DND-41 (cell line): ENCODE measurements around the gene SIGLEC8.
"Not testable (repeated sequence)": the region's sequence is repeated elsewhere in the genome, so short reads cannot be mapped to it uniquely, and the experiment has no call there.

Experiments used
- ATAC-seq: fragments of 200-7000 bp; cut with Tn5 transposase; 3 replicates; pipeline ENCODE4 v1.9.1; 2021; ENCODE audit warnings: low read depth; ENCODE audit not compliant: insufficient read depth
- DNase-seq: peaks from one replicate; pipeline ENCODE4 v3.0.0-alpha.2; 2020
- H2AFZ ChIP-seq: 2 replicates; pipeline ENCODE4 v1.6.0; 2012; ENCODE audit warnings: low read depth, low read length
- H3K27ac ChIP-seq: 2 replicates; pipeline ENCODE4 v1.5.1; 2012; ENCODE audit warnings: low read length, inconsistent platforms
- H3K27me3 ChIP-seq: fragments of 200-600 bp; sonication (generic); 2 replicates; pipeline ENCODE4 v1.6.0; 2012; ENCODE audit warnings: low read length, mild to moderate bottlenecking, inconsistent platforms; ENCODE audit not compliant: insufficient read depth, poor library complexity
- H3K36me3 ChIP-seq: 2 replicates; pipeline ENCODE4 v1.5.1; 2012; ENCODE audit warnings: low read length, inconsistent platforms; ENCODE audit not compliant: insufficient read depth
- H3K4me1 ChIP-seq: 2 replicates; pipeline ENCODE4 v1.5.1; 2012; ENCODE audit warnings: mild to moderate bottlenecking, low read length; ENCODE audit not compliant: insufficient read depth
- H3K4me2 ChIP-seq: 2 replicates; pipeline ENCODE4 v1.6.0; 2012; ENCODE audit warnings: mild to moderate bottlenecking, moderate library complexity, low read length, inconsistent platforms; ENCODE audit not compliant: insufficient read depth
- H3K4me3 ChIP-seq, 2 experiments: fragments of 200-600 bp in 1 of 2; shearing (Covaris generic) in 1 of 2; 2 replicates each; pipeline ENCODE4 v1.5.1; 2012 to 2016; ENCODE audit warnings: inconsistent platforms in 2 of 2, low read length in 2 of 2, mild to moderate bottlenecking in 2 of 2, low read depth in 1 of 2, moderate library complexity in 1 of 2
- H3K79me2 ChIP-seq: 2 replicates; pipeline ENCODE4 v1.6.0; 2012; ENCODE audit warnings: low read length, inconsistent platforms; ENCODE audit not compliant: insufficient read depth
- H3K9ac ChIP-seq: 2 replicates; pipeline ENCODE4 v1.6.0; 2012; ENCODE audit warnings: low read depth, mild to moderate bottlenecking, inconsistent platforms, low read length, moderate library complexity
- H3K9me3 ChIP-seq: 2 replicates; pipeline ENCODE4 v1.5.1; 2012; ENCODE audit warnings: low read length, moderate library complexity, mild to moderate bottlenecking, inconsistent platforms; ENCODE audit not compliant: insufficient read depth, severe bottlenecking
- H4K20me1 ChIP-seq: 2 replicates; pipeline ENCODE4 v1.6.0; 2012; ENCODE audit warnings: low read length; ENCODE audit not compliant: insufficient read depth
- CTCF ChIP-seq: IDR thresholded peaks from 2 replicates; pipeline ENCODE4 v1.5.1; 2012; ENCODE audit warnings: borderline replicate concordance, low read length, moderate library complexity, mild to moderate bottlenecking; ENCODE audit not compliant: poor library complexity, severe bottlenecking; ENCODE audit errors: extremely low read depth
- EZH2 ChIP-seq: IDR thresholded peaks from 3 replicates; pipeline ENCODE4 v1.6.1; 2012; ENCODE audit warnings: borderline replicate concordance, low read depth, mild to moderate bottlenecking, moderate library complexity, low read length, inconsistent platforms; ENCODE audit not compliant: severe bottlenecking

SIGLEC8 gene

GRCh38 chr19:51450730-51451307, 7.4 kb downstream of the SIGLEC8 start:
- Histone ChIP-seq H4K20me1 (no peaks in the 10 kb centered on the region), H3K27me3 (peaks cover 16% of the 10 kb centered on the region), H3K36me3 (no peaks in the 10 kb centered on the region), H3K27ac (no peak overlapping the region), H3K9ac (no peak overlapping the region), H3K4me3 (no peak overlapping the region), H2AFZ (no peak overlapping the region), H3K4me1 (peaks cover 9% of the 10 kb centered on the region), H3K79me2 (no peaks in the 10 kb centered on the region), H3K4me2 (no peak overlapping the region), H3K9me3 (no peaks in the 10 kb centered on the region)
- ATAC-seq: no peak
- no peak for TF ChIP-seq EZH2
- TF ChIP-seq CTCF: no peak
- no peak for DNase-seq

DNA sequence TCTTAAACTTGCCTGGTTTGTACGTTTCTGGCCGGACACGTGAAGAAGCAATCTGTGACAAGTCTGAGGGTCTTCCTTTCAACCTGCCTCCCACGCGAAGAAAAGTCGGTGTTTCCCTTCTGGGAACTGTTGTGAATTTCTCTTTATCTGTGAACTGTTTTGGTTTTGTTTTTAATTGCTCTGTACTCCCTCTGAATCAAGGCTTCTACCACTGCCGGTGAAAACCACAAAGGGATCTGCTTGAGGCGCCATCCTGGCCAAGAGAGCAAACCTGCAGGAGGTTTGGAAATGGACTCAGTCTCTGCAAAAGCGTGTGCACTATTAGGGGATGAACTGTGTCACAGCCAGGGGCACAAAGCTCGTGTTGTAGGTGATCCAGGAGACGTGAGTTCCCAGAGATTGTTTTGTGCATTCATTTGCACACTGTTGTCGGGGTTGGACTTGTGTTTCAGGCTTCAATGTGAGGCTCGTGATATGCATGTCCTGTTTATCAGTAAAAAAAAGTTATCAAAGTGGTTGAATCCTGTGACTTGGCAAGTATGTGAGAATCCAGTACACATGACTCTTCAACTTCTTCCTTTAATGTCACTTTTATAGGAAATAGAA, 9.7 kb downstream of the SIGLEC8 start:
- Histone ChIP-seq H3K4me3 (no peak overlapping the region), H2AFZ (no peak overlapping the region), H3K36me3 (no peaks in the 10 kb centered on the region), H3K27me3 (peaks cover 17% of the 10 kb centered on the region), H4K20me1 (no peaks in the 10 kb centered on the region; the same call in 1 of the 2 replicates), H3K9me3 (no peaks in the 10 kb centered on the region), H3K9ac (no peak overlapping the region), H3K79me2 (no peaks in the 10 kb centered on the region), H3K27ac (no peak overlapping the region), H3K4me1 (peaks cover 9% of the 10 kb centered on the region), H3K4me2 (peak overlapping the region; percentile 41; the same call in 1 of the 2 replicates)
- ATAC-seq: peak; percentile 84
- TF ChIP-seq EZH2: peak; percentile 50
- TF ChIP-seq CTCF: no peak
- DNase-seq: peak; percentile 47

DNA sequence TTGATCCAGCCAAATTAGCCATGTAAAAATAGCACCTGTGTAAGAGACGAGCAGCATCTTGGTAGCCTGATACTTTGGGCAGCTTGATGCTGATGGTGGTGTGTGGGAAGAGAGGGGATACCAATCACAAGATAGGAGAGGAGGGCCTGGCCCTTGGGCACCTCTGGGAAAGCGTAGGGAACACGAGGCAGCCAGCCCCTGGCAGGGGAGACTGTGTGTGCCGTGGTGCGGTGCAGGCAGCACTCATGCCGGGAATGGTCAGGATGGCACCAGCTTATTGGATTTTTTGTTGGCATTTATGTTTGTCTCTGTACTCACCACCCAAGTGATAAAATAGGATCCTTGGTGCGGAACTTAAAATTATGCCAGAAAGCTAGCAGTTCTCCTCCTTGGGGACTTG, 10.2 kb downstream of the SIGLEC8 start:
- H3K79me2 ChIP-seq: no peaks in the 10 kb centered on the region
- H3K4me1 ChIP-seq: peaks cover 9% of the 10 kb centered on the region
- DNase-seq (no peak), ATAC-seq (no peak)
- no peaks in the 10 kb centered on the region; the same call in 1 of the 2 replicates for H4K20me1 ChIP-seq
- H3K36me3 ChIP-seq: no peaks in the 10 kb centered on the region
- H3K4me2 ChIP-seq: peak overlapping the region; percentile 41; the same call in 1 of the 2 replicates
- H3K27ac ChIP-seq: no peak overlapping the region
- no peak overlapping the region for H3K9ac ChIP-seq
- TF ChIP-seq CTCF (no peak), EZH2 (no peak)
- H2AFZ ChIP-seq: no peak overlapping the region
- no peak overlapping the region for H3K4me3 ChIP-seq
- H3K9me3 ChIP-seq: no peaks in the 10 kb centered on the region
- peaks cover 22% of the 10 kb centered on the region for H3K27me3 ChIP-seq

DNA sequence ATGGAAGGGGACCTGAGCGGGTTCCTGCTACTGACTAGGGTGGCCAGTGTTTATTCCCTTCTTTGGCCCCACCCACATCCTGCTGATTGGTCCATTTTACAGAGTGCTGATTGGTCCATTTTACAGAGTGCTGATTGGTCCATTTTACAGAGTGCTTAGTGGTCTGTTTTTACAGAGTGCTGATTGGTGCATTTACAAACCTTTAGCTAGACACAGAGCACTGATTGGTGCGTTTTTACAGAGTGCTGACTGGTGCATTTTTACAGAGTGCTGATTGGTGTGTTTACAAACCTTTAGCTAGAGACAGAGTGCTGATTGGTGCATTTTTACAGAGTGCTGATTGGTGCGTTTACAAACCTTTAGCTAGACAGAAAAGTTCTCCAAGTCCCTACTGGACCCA, 10.7 kb downstream of the SIGLEC8 start:
- H3K27me3 ChIP-seq: peaks cover 23% of the 10 kb centered on the region
- H3K4me3 ChIP-seq, DNase-seq, H3K4me2 ChIP-seq, ATAC-seq, H3K4me1 ChIP-seq, H3K9me3 ChIP-seq, H2AFZ ChIP-seq, H3K9ac ChIP-seq, H3K36me3 ChIP-seq, H4K20me1 ChIP-seq, H3K79me2 ChIP-seq, H3K27ac ChIP-seq: not testable (repeated sequence)
